Activated naive CD8-positive, alpha-beta T cell (primary cell): ENCODE measurements around the gene BCAP29.
"Not testable (repeated sequence)": the region's sequence is repeated elsewhere in the genome, so short reads cannot be mapped to it uniquely, and the experiment has no call there.

Experiments
- H3K27ac Mint-ChIP-seq: one replicate; pipeline ENCODE4 v1.8.0; 2021; ENCODE audit warnings: mixed read lengths
- H3K27me3 Mint-ChIP-seq: one replicate; pipeline ENCODE4 v1.8.0; 2021; ENCODE audit warnings: mixed read lengths
- H3K36me3 Mint-ChIP-seq: one replicate; pipeline ENCODE4 v1.8.0; 2021; ENCODE audit warnings: mixed read lengths
- H3K4me1 Mint-ChIP-seq: one replicate; pipeline ENCODE4 v1.8.0; 2021; ENCODE audit warnings: low read depth, mixed read lengths
- H3K4me3 Mint-ChIP-seq: one replicate; pipeline ENCODE4 v1.8.0; 2021; ENCODE audit warnings: mild to moderate bottlenecking, mixed read lengths
- H3K9me3 Mint-ChIP-seq: one replicate; pipeline ENCODE4 v1.8.0; 2021; ENCODE audit warnings: low read depth, mixed read lengths

BCAP29 gene

DNA sequence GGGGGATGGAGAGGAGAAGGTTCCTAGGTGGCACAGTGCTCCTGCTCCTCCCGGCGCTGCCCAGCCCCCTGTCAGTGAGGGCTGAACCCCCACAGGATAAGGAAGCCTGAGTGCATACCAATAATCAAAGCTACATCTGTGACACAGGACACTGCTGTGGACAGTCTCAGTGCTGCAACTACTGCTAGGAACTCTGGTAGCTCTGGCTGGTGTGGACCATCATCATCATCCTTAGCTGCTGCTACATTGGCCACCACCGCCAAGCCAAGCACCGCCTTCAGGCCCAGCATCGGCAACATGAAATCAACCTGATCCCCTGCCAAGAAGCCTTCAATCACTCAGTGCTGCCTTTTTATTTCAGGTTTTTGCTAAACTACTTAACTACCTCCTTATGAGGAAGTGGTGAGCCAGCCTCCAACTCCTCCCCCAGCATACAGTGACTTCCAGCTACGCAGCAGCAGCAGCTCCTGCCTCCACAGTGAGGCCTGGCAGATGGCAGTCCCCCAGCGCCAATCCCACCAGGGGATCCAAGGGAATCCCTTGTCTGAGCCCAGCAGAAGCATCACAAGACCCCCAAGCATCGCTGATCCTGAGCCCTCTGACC lies 48.5 kb downstream of the BCAP29 start:
- Mint-ChIP-seq H3K9me3 (no peaks in the 10 kb centered on the region), H3K36me3 (peaks cover 12% of the 10 kb centered on the region), H3K27ac (no peak overlapping the region), H3K27me3 (no peaks in the 10 kb centered on the region), H3K4me3 (no peak overlapping the region), H3K4me1 (peaks cover 1% of the 10 kb centered on the region)

DNA sequence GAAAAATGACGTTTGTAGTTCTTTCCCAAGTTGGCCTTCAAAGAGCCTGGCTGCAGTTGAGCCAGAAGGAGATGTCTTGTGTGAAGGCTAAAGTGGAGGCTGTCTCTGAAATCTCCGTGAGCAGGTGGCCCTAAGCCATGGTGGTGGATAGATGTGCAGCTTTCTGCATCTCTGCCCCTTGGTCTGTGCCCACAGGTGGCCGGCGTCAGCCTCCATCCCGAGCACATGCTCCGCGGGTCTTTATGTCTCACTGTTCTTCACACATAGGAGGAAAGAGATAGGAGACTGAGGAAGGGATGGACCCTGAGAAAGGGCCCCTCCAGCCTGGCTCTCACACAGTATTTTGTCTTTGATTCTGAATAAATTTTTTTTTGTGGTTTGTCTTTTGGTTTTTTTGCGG lies 50.3 kb downstream of the BCAP29 start:
- Mint-ChIP-seq H3K9me3 (no peaks in the 10 kb centered on the region), H3K4me1 (peaks cover 1% of the 10 kb centered on the region), H3K36me3 (peaks cover 12% of the 10 kb centered on the region), H3K4me3 (no peak overlapping the region), H3K27me3 (no peaks in the 10 kb centered on the region), H3K27ac (no peak overlapping the region)

GRCh38 chr7:107631588-107632491 lies 51.8 kb downstream of the BCAP29 start:
- Mint-ChIP-seq H3K27ac (no peak overlapping the region), H3K36me3 (peaks cover 15% of the 10 kb centered on the region), H3K4me1 (peaks cover 1% of the 10 kb centered on the region), H3K27me3 (no peaks in the 10 kb centered on the region), H3K4me3 (no peak overlapping the region), H3K9me3 (no peaks in the 10 kb centered on the region)

- Mint-ChIP-seq H3K27ac (no peak overlapping the region), H3K36me3 (peaks cover 15% of the 10 kb centered on the region), H3K4me1 (peaks cover 1% of the 10 kb centered on the region), H3K9me3 (no peaks in the 10 kb centered on the region), H3K4me3 (no peak overlapping the region), H3K27me3 (peaks cover 1% of the 10 kb centered on the region)
Measured at GRCh38 chr7:107632492-107632865, 52.4 kb downstream of the BCAP29 start.

- peaks cover 6% of the 10 kb centered on the region for H3K4me1 Mint-ChIP-seq
- H3K27ac Mint-ChIP-seq: no peak overlapping the region
- no peak overlapping the region for H3K4me3 Mint-ChIP-seq
- H3K27me3 Mint-ChIP-seq: peaks cover 10% of the 10 kb centered on the region
- peaks cover 3% of the 10 kb centered on the region for H3K36me3 Mint-ChIP-seq
- peaks cover 6% of the 10 kb centered on the region for H3K9me3 Mint-ChIP-seq
Measured at GRCh38 chr7:107638594-107638993, 58.5 kb downstream of the BCAP29 start.

- H3K27me3 Mint-ChIP-seq, H3K4me1 Mint-ChIP-seq, H3K27ac Mint-ChIP-seq, H3K9me3 Mint-ChIP-seq, H3K4me3 Mint-ChIP-seq, H3K36me3 Mint-ChIP-seq: not testable (repeated sequence)
Measured at GRCh38 chr7:107639070-107639469, 59.0 kb downstream of the BCAP29 start.

GRCh38 chr7:107641676-107642075 lies 61.6 kb downstream of the BCAP29 start:
- Mint-ChIP-seq H3K4me1 (peaks cover 7% of the 10 kb centered on the region), H3K27ac (no peak overlapping the region), H3K9me3 (peaks cover 6% of the 10 kb centered on the region), H3K27me3 (peaks cover 10% of the 10 kb centered on the region), H3K4me3 (no peak overlapping the region), H3K36me3 (no peaks in the 10 kb centered on the region)

GRCh38 chr7:107642501-107642900 lies 62.5 kb downstream of the BCAP29 start:
- no peaks in the 10 kb centered on the region for H3K36me3 Mint-ChIP-seq
- H3K27ac Mint-ChIP-seq: no peak overlapping the region
- H3K4me3 Mint-ChIP-seq: no peak overlapping the region

DNA sequence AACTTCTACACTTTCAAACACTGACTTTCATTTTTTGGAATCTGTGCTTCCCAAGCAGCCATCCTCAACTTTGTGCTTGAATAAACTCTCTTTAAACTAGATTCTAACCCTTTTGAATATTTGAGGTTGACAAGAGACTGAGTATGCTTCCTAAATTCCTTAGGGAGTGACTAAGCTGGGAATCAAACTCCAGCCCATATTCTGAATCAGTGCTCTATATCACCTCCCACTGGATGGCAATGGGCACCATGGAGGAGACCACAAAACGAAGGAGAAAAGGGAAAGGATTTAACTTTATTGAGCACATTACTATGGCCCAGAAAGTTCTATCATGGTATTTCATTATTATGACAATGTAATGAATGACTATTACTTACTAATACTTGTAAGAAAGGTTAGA lies 63.4 kb downstream of the BCAP29 start:
- H3K9me3 Mint-ChIP-seq: no peaks in the 10 kb centered on the region
- H3K36me3 Mint-ChIP-seq: no peaks in the 10 kb centered on the region
- H3K27me3 Mint-ChIP-seq: peaks cover 7% of the 10 kb centered on the region
- no peak overlapping the region for H3K4me3 Mint-ChIP-seq
- H3K4me1 Mint-ChIP-seq: peaks cover 3% of the 10 kb centered on the region
- H3K27ac Mint-ChIP-seq: no peak overlapping the region

More at GRCh38 chr7:107642501-107642900, 62.5 kb downstream of the BCAP29 start:
- H3K4me1 Mint-ChIP-seq: peaks cover 7% of the 10 kb centered on the region
- H3K9me3 Mint-ChIP-seq: peaks cover 6% of the 10 kb centered on the region
- H3K27me3 Mint-ChIP-seq: peaks cover 8% of the 10 kb centered on the region

DNA sequence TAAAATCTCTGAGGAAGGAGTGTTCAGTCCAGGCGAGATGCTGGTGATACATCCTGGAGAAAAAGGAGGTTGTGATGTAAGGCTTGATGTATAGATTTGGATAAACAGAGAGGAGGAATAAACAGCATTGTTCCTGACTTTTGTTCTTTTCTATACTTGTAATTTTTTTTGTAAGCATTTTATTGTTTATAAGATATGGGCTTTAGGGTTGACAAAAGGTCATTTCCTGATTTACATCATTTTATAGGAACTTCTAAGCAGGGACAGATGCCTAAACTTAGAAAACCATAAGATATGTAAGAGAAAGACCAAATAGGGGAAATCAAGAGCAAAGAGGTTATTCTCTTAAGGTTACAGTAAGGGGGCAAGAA lies 63.9 kb downstream of the BCAP29 start:
- Mint-ChIP-seq H3K9me3 (no peaks in the 10 kb centered on the region), H3K27ac (no peak overlapping the region), H3K27me3 (peaks cover 7% of the 10 kb centered on the region), H3K4me1 (peaks cover 2% of the 10 kb centered on the region), H3K4me3 (no peak overlapping the region), H3K36me3 (no peaks in the 10 kb centered on the region)

DNA sequence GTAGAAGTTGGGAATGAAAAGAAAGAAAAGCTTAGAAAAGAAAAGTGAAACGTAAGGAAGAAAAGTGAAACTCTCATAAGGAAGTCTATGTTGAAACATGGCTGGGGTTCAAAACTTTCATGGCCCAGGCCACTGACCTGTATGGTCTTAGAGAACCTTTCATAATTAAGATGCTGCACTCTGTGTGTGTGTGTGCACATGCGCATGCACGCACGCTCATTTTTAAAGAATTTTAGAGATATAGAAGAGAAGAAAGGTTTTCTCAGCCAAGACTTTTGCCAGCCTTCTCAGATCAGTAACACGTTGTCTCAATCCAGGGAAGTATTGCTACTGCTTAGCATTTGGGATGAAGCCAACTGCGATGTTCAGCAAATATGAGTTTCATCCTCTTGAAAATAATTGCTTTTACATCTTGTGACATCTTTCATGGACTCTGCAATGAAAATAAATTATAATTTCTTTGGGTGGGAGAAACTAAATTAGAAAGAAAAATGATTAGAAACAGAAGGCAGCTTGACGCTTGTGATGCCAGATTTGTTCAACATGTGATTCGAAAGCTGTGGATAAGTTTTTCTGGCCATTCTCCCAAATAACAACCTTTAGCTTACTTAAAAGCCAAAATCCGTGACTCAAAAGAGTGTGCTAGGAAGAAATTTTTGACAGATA lies 64.4 kb downstream of the BCAP29 start:
- H3K27me3 Mint-ChIP-seq: peaks cover 5% of the 10 kb centered on the region
- H3K9me3 Mint-ChIP-seq: no peaks in the 10 kb centered on the region
- no peak overlapping the region for H3K27ac Mint-ChIP-seq
- no peaks in the 10 kb centered on the region for H3K36me3 Mint-ChIP-seq
- H3K4me3 Mint-ChIP-seq: no peak overlapping the region
- H3K4me1 Mint-ChIP-seq: peaks cover 2% of the 10 kb centered on the region

DNA sequence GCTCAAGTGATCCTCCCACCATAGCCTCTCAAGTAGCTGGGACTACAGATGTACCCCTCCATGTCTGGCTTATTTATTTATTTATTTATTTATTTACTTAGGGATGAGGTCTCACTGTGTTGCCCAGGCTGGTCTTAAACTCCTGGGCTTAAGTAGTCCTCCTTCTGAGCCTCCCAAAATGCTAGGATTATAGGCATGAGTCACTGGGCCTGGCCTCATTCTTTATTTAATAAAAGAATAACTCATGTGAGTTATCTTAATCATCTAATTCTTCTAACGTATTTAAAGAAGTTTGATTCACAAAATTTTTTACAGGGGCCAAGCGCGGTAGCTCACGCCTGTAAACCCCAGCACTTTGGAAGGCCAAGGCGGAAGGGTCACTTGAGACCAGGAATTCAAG lies 72.6 kb downstream of the BCAP29 start:
- H3K4me3 Mint-ChIP-seq: no peak overlapping the region
- peaks cover 3% of the 10 kb centered on the region for H3K4me1 Mint-ChIP-seq

GRCh38 chr7:107658467-107658866 lies 78.4 kb downstream of the BCAP29 start:
- peaks cover 36% of the 10 kb centered on the region for H3K4me1 Mint-ChIP-seq
- H3K9me3 Mint-ChIP-seq: no peaks in the 10 kb centered on the region
- H3K27ac Mint-ChIP-seq: no peak overlapping the region
- peaks cover 29% of the 10 kb centered on the region for H3K27me3 Mint-ChIP-seq
- H3K36me3 Mint-ChIP-seq: peaks cover 3% of the 10 kb centered on the region
- no peak overlapping the region for H3K4me3 Mint-ChIP-seq

More for the DNA sequence above, 72.6 kb downstream of the BCAP29 start:
- Mint-ChIP-seq H3K27me3 (peaks cover 12% of the 10 kb centered on the region), H3K36me3 (no peaks in the 10 kb centered on the region), H3K27ac (no peak overlapping the region), H3K9me3 (no peaks in the 10 kb centered on the region)

DNA sequence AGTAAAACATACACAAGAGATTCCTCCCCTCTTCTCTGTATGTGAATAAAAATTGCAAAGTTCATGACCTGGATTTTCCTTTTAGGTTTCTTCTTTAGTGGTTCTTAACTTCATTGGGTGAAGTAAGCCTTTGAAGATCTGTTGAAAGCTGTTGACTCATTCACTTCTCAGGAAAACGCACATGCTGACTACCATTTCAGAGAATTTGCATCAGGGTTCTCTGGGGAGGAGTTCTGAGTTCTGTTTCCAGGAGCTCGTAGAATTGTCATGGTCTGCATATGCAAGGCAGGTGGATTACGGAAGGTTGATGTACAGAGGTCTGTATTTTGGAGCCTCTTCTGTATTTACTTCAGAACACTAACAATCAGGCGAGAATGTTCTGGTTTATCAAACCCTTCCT lies 79.6 kb downstream of the BCAP29 start:
- Mint-ChIP-seq H3K36me3 (peaks cover 3% of the 10 kb centered on the region), H3K27ac (peak overlapping the region; percentile 87), H3K27me3 (peaks cover 28% of the 10 kb centered on the region), H3K4me3 (peak overlapping the region; percentile 82), H3K9me3 (no peaks in the 10 kb centered on the region), H3K4me1 (peaks cover 36% of the 10 kb centered on the region)

DNA sequence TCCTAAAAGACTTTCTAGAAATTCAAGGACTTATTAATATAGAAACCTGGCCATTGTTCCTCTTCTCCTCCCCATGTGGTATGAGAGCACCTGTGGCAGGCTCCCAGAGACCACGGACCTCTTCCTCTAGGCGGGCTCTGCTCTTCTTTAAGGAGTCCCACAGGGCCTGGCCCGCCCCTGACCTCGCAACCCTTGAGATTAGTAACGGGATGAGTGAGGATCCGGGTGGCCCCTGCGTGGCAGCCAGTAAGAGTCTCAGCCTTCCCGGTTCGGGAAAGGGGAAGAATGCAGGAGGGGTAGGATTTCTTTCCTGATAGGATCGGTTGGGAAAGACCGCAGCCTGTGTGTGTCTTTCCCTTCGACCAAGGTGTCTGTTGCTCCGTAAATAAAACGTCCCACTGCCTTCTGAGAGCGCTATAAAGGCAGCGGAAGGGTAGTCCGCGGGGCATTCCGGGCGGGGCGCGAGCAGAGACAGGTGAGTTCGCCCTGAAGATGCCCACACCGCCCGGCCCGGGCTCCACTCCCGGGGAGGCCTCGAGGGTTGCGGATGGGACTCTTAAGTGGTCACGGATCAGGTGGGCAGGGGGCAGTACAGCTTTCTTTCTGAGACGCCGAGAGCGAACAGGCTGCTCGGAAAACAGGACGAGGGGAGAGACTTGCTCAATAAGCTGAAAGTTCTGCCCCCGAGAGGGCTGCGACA lies 80.5 kb downstream of the BCAP29 start, which contains the start of gene SLC26A4:
Gene SLC26A4, plus strand, starts transcription at position 448 of the 700 bp plus-strand sequence. CDS start 814 bp downstream, outside the sequence.
- no peaks in the 10 kb centered on the region for H3K9me3 Mint-ChIP-seq
- H3K4me1 Mint-ChIP-seq: peaks cover 33% of the 10 kb centered on the region
- H3K27ac Mint-ChIP-seq: peak within 1 kb of the TSS; percentile 87
- H3K36me3 Mint-ChIP-seq: peaks cover 3% of the 10 kb centered on the region
- H3K27me3 Mint-ChIP-seq: peaks cover 29% of the 10 kb centered on the region
- peak within 1 kb of the TSS; percentile 90 for H3K4me3 Mint-ChIP-seq
